Epithelial cell of esophagus (primary cell): Measurements from ENCODE around the gene RAI1.
A peak's percentile ranks its signal among the peaks of the same experiment; 100 is the strongest.

Source experiments
- DNase-seq: peaks from one replicate; pipeline ENCODE4 v3.0.0; 2010; ENCODE audit warnings: low read depth
- H3K4me3 ChIP-seq: 2 replicates; pipeline ENCODE4 v1.5.1; 2011; ENCODE audit warnings: mild to moderate bottlenecking, low read length, control low read depth
- CTCF ChIP-seq: IDR thresholded peaks from 2 replicates; pipeline ENCODE4 v1.5.1; 2011; ENCODE audit warnings: low read depth, mild to moderate bottlenecking, low read length, control low read depth, inconsistent platforms; ENCODE audit not compliant: insufficient read depth; ENCODE audit errors: missing control alignments

RAI1 gene

GRCh38 chr17:17739388-17740066 lies 58.3 kb downstream of the RAI1 start:
- peak overlapping the region; percentile 25 for H3K4me3 ChIP-seq
- peak; percentile 59 for DNase-seq
- TF ChIP-seq CTCF = no peak

- DNase-seq = peak; percentile 52
- TF ChIP-seq CTCF = no peak
Observed at GRCh38 chr17:17740615-17741348, 59.5 kb downstream of the RAI1 start.

GRCh38 chr17:17741349-17742023 lies 60.2 kb downstream of the RAI1 start:
- no peak for DNase-seq
- peak overlapping the region; percentile 10 for H3K4me3 ChIP-seq
- peak; percentile 40 for TF ChIP-seq CTCF

More at GRCh38 chr17:17740615-17741348, 59.5 kb downstream of the RAI1 start:
- H3K4me3 ChIP-seq = peak overlapping the region; percentile 10

GRCh38 chr17:17742133-17742621 lies 60.9 kb downstream of the RAI1 start:
- no peak overlapping the region for H3K4me3 ChIP-seq
- TF ChIP-seq CTCF = no peak
- no peak for DNase-seq

GRCh38 chr17:17742688-17743390 lies 61.6 kb downstream of the RAI1 start:
- no peak for TF ChIP-seq CTCF
- H3K4me3 ChIP-seq = no peak overlapping the region
- no peak for DNase-seq

- no peak overlapping the region for H3K4me3 ChIP-seq
- no peak for DNase-seq
- TF ChIP-seq CTCF = no peak
Observed at GRCh38 chr17:17743391-17744112, 62.3 kb downstream of the RAI1 start.
